ENCODE measurements around the gene SARS2. TPM values are rescaled to one million over a fixed set of nuclear protein-coding genes. Genes with fewer than 3 reads are reported as not detected.
A peak's percentile ranks its signal among the peaks of the same experiment; 100 is the strongest.
"Not testable (repeated sequence)": the region's sequence is repeated elsewhere in the genome, so short reads cannot be mapped to it uniquely, and the experiment has no call there.

Gene SARS2
- total RNA-seq, 1 donor from 2014 or later, result 61.3 TPM

DNA sequence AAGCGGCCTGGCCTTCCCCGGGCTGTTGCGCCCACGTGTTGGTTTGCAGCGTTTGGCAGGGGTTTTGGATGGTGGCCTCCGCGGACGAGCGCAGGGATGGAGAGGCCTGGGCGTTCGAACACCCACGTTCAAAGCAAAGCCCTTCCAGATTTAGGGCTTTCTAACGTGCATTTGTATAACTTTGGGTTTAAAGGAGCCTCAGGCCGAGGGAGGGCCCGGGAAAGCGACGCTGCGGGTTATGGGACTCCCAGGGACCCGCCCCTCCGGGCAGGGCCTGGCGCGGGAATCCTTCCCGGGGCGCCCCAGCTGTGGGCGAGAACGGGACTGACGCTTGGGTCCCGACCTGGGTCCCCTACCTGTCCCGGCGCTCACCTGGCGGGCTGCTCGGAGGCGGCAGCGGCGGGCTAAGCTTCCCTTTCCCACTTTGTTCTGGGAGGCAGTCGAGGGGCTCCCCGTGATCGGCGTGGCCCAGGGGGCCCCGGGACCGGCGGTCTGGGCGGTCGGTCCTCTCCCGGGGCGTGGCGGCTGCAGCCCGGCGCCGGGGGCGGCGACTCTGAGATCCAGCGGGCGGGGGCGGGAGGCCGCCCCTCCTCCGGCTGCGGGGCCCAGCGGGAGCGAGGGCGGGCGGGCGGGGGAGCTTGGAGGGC is 44.8 kb upstream of the SARS2 start, which contains the start of gene FBXO17:
TSS of gene FBXO17 (minus strand) at position 529 of the 647 bp plus-strand sequence. CDS start 25,423 bp downstream, outside the sequence.
- peak within 1 kb of the TSS; percentile 98 for H3K27ac Mint-ChIP-seq
- H3K27me3 Mint-ChIP-seq (ENCODE audit: low read depth), result no peaks in the 10 kb centered on the region
- peak within 1 kb of the TSS; percentile 92 for H3K4me3 Mint-ChIP-seq
- H3K4me1 Mint-ChIP-seq, result peaks cover 27% of the 10 kb centered on the region
- H3K9me3 Mint-ChIP-seq, result peaks cover under 1% of the 10 kb centered on the region
- peak; percentile 39 to 67 for DNase-seq (ENCODE audit: low spot score in 2 of 2, unreplicated experiment in 2 of 2)
- TF ChIP-seq CTCF (IDR thresholded peaks at IDR 0.05; ENCODE audit: unreplicated experiment), result no peak
- peaks cover 14% of the 10 kb centered on the region for H3K36me3 Mint-ChIP-seq

GRCh38 chr19:38974624-38975213 is 44.2 kb upstream of the SARS2 start:
- no peaks in the 10 kb centered on the region for H3K9me3 Mint-ChIP-seq
- no peak for DNase-seq (ENCODE audit: low spot score in 2 of 2, unreplicated experiment in 2 of 2)
- peaks cover 14% of the 10 kb centered on the region for H3K36me3 Mint-ChIP-seq
- peak overlapping the region; percentile 97 for H3K27ac Mint-ChIP-seq
- TF ChIP-seq CTCF (IDR thresholded peaks at IDR 0.05; ENCODE audit: unreplicated experiment), result no peak
- H3K4me3 Mint-ChIP-seq, result peak overlapping the region; percentile 92
- peaks cover 27% of the 10 kb centered on the region for H3K4me1 Mint-ChIP-seq
- H3K27me3 Mint-ChIP-seq (ENCODE audit: low read depth), result no peaks in the 10 kb centered on the region

DNA sequence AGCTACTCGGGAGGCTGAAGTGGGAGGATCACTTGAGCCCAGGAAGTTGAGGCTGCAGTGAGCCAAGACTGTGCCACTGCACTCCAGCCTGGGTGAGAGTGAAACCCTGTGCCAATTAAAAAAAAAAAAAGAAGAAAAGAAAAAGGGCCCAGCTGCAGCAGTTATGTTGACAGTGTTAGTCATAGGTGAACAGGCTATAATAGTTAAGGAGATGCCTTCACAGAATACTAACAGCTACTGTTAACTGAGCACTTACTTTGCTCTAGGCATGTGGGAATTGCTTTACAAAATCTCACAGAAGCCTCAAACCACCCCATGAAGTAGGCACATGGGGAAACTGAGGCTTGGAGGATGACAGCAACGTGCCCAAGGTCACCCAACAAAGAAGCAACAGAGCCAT is 41.1 kb upstream of the SARS2 start:
- Mint-ChIP-seq H3K27me3 (ENCODE audit: low read depth) (no peaks in the 10 kb centered on the region), H3K4me1 (peaks cover 17% of the 10 kb centered on the region), H3K4me3 (no peak overlapping the region), H3K9me3 (no peaks in the 10 kb centered on the region), H3K27ac (no peak overlapping the region), H3K36me3 (peaks cover 19% of the 10 kb centered on the region)
- no peak for TF ChIP-seq CTCF (IDR thresholded peaks at IDR 0.05; ENCODE audit: unreplicated experiment)
- DNase-seq (ENCODE audit: low spot score in 2 of 2, unreplicated experiment in 2 of 2), result no peak

GRCh38 chr19:38970664-38971532 is 40.3 kb upstream of the SARS2 start:
- no peak overlapping the region for H3K27ac Mint-ChIP-seq
- no peaks in the 10 kb centered on the region for H3K9me3 Mint-ChIP-seq
- peaks cover 10% of the 10 kb centered on the region for H3K4me1 Mint-ChIP-seq
- no peaks in the 10 kb centered on the region for H3K27me3 Mint-ChIP-seq (ENCODE audit: low read depth)
- no peak for TF ChIP-seq CTCF (IDR thresholded peaks at IDR 0.05; ENCODE audit: unreplicated experiment)
- DNase-seq (ENCODE audit: low spot score in 2 of 2, unreplicated experiment in 2 of 2), result no peak
- no peak overlapping the region for H3K4me3 Mint-ChIP-seq
- H3K36me3 Mint-ChIP-seq, result peaks cover 24% of the 10 kb centered on the region

GRCh38 chr19:38966149-38966548 is 35.6 kb upstream of the SARS2 start:
- not testable (repeated sequence) for DNase-seq (ENCODE audit: low spot score in 2 of 2, unreplicated experiment in 2 of 2); H3K4me3 Mint-ChIP-seq; H3K9me3 Mint-ChIP-seq; H3K27me3 Mint-ChIP-seq (ENCODE audit: low read depth); H3K4me1 Mint-ChIP-seq; H3K27ac Mint-ChIP-seq
- peaks cover 20% of the 10 kb centered on the region for H3K36me3 Mint-ChIP-seq

DNA sequence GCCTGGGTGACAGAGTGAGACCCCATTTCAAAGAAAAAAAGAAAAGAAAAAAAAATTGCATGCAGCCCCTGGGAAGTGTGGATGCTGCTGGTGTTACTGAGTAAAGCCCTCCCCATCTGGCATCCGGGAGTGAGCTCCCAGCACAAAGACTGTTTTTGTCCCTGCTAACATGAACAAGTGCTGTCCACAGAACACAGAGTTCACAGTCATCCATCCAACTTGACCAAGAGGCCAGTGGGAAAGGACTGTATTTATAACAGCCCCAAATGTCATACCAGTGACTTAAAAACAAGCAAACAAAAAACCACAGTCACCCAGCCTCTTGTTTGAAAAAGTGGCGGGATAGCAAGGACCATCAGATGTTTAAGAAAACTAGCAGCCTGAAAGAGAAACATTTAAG is 34.2 kb upstream of the SARS2 start:
- TF ChIP-seq CTCF (IDR thresholded peaks at IDR 0.05; ENCODE audit: unreplicated experiment), result no peak
- Mint-ChIP-seq H3K27ac (no peak overlapping the region), H3K4me1 (peaks cover 6% of the 10 kb centered on the region), H3K4me3 (no peak overlapping the region), H3K36me3 (peaks cover 18% of the 10 kb centered on the region), H3K27me3 (ENCODE audit: low read depth) (no peaks in the 10 kb centered on the region), H3K9me3 (no peaks in the 10 kb centered on the region)
- DNase-seq (ENCODE audit: low spot score in 2 of 2, unreplicated experiment in 2 of 2), result no peak

Measured in mesothelial cell of epicardium (in vitro differentiated cells).